GM12872 (cell line): Measurements from ENCODE around the gene ATF6.
A peak's percentile ranks its signal among the peaks of the same experiment; 100 is the strongest.

Experiments used
- TF ChIP-seq, protein P1 (sequence below): IDR thresholded peaks from 3 replicates; pipeline ENCODE4 v1.5.1; 2011; ENCODE audit warnings: low read depth, mild to moderate bottlenecking, low read length, moderate library complexity; ENCODE audit not compliant: insufficient read depth

The ATF6 gene

DNA sequence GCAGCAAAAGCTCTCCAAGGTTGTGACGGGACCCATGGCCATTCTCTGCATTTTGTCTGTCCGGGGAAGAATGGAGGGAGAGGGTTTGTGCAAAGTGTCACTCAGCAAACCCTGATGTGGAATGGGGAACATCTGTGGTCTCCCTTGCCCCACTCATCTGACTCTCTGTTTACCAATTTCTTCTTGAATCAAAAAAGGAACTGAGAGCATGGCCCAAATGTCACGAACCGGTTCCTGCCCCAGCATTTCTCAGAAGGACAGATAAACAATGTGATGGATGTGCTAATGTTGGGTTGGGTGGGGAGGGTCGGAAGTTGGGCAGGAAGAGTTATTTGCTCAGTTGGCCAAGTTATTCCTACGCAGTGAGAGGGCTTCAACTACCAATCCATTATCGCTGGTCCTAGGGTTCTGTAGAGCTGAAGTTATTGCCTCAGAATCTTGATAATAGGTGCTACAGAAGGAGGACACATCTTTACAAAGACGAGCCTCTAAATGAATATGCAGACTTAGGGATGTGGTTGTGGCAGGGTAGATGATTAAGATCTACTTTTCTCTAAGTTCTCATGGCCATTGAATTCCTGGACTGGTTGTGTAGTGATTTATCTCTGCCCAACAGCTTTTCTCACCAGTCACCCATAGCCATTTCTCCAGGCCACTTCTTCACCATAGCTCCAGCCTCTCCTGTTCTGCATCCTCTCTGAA, 26.1 kb upstream of the ATF6 start:
- TF ChIP-seq, protein P1, sequence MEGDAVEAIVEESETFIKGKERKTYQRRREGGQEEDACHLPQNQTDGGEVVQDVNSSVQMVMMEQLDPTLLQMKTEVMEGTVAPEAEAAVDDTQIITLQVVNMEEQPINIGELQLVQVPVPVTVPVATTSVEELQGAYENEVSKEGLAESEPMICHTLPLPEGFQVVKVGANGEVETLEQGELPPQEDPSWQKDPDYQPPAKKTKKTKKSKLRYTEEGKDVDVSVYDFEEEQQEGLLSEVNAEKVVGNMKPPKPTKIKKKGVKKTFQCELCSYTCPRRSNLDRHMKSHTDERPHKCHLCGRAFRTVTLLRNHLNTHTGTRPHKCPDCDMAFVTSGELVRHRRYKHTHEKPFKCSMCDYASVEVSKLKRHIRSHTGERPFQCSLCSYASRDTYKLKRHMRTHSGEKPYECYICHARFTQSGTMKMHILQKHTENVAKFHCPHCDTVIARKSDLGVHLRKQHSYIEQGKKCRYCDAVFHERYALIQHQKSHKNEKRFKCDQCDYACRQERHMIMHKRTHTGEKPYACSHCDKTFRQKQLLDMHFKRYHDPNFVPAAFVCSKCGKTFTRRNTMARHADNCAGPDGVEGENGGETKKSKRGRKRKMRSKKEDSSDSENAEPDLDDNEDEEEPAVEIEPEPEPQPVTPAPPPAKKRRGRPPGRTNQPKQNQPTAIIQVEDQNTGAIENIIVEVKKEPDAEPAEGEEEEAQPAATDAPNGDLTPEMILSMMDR: no peak

DNA sequence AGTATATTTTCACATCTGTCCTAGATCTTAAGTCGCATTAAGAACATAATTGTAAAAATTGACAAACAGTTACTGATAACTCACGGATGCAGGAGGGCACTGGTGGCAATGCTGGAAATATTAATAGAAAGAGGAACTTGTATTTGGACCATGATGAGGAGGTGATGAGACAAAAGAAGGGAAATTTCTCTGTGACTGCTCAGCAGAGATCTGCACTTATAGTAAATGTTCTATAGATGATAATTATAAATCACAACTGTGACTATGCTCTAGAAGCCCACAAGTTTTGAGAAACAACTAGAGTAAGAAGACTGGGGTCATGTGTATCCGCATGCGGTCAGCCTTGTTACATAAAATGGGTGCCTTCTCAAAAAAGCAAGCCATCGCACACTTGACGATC, 25.2 kb upstream of the ATF6 start:
- TF ChIP-seq, protein P1: no peak

DNA sequence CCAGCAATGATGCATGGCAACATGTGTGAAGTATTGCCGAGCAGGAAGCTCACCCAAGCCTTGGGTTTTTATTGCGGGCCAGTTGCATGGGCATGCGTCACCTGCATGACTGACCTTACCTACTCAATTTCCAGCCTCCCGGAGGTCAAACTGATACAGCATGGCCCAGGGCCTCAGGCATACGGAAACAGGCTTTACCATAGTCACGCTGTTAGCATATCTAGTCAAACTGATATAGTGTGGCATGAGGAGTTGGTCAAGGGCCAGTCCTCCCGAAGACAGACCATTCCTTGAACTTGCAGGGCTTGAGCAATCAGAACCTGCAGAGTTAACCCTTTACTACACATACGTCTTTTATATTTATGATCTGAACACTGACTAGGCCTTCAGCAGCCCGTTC, 22.9 kb upstream of the ATF6 start:
- TF ChIP-seq, protein P1: no peak

DNA sequence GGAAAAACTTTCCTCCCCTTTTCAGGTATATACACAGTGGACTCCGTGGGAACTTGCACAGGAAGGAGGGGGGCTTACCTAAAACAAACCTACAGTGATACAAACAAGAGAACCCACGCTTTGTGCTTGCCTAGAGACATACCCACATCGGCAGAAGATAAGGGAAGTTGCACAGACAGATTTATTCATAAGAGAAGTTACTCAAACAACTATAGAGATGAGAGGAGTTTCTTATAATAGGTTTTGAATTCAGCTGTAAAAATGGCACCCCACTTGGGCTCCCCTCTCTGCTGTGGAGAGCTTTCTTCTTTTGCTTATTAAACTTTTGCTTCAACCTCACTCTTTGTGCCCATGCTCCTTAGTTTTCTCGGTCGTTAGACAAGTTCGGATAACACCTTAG, 18.3 kb upstream of the ATF6 start:
- TF ChIP-seq, protein P1: no peak

DNA sequence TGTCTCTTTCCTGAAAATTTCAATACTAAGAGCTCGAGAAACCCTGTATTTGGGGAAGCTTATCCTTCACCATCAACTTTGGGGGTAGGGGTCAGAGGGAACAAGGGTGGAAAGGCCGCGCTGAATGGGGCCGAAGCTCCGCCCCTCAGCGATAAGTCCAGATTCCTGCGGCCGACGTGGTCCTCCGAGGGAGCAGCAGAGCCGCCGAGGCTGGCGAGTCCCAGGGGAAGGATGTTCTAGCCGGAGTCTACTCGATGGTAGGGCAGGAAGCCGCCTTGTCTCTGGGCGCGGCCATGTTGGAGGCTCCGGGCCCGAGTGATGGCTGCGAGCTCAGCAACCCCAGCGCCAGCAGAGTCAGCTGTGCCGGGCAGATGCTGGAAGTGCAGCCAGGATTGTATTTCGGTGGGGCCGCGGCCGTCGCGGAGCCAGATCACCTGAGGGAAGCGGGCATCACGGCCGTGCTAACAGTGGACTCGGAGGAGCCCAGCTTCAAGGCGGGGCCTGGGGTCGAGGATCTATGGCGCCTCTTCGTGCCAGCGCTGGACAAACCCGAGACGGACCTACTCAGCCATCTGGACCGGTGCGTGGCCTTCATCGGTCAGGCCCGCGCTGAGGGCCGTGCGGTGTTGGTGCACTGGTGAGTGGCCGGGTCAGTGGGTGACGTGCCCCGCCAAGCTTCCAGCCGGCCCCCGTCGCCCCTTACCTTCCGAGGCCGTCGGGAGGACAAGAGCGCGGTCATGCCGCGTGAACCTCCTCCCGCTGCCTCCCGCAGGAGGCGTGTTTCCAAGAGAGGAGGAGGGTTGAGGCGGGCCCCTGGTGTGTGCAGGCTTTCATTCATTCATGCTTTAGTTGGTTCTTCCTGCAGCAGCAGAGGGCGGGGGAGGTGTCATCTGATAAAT, 16.4 kb upstream of the ATF6 start, which contains the start of gene DUSP12:
TSS of gene DUSP12 (plus strand) at position 278 of the 899 bp plus-strand sequence. CDS start at position 294, 16 bp downstream.
- TF ChIP-seq, protein P1: peak; percentile 43; the same call in 1 of the 3 replicates

DNA sequence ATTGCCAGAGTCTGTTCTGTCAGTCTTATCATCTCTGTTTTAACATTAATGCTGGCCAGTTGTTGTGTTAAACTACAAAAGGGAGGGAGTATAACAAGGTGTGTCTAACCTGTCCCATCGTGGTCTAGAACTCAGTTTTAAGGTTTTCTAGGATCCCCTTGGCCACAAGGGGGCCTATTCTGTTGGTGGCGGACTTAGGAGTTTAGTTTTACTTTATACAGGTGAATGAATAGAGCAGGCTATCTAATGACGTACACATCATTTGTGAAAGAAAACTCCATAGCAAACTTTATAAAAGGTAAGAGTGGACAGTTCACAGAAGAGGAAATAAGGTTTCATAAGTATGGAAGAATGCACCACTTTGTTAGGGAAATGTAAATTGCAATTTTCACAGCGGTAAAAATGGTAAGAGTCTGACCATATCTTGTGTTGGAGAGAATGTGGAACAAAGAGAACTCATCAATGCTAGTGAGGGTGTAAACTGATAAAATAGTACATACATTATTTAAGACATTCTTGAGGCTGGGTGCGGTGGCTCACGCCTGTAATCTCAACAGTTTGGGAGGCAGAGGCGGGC, 2.5 kb upstream of the ATF6 start:
- TF ChIP-seq, protein P1: peak; percentile 69

DNA sequence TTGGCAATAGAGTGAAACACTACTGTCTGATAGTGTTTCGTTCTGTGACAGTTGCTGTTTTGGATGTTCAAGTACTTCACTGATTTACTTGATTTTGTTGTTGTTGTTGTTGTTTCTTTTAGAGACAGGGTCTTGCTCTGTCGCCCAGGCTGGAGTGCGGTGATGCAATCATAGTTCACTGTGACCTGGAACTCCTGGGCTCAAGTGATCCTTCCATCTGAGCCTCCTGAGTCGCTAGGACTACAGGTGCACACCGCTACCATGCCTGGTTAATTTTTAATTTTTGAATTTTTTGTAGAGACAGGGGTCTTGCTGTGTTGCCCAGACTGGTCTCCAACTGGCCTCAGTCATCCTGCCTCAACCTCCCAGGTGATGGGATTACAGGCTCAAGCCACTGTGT, 2.3 kb downstream of the ATF6 start:
- TF ChIP-seq, protein P1: no peak
